ENCODE measurements around the gene ARR3.
"Not testable (repeated sequence)": the region's sequence is repeated elsewhere in the genome, so short reads cannot be mapped to it uniquely, and the experiment has no call there.

ARR3 gene

DNA sequence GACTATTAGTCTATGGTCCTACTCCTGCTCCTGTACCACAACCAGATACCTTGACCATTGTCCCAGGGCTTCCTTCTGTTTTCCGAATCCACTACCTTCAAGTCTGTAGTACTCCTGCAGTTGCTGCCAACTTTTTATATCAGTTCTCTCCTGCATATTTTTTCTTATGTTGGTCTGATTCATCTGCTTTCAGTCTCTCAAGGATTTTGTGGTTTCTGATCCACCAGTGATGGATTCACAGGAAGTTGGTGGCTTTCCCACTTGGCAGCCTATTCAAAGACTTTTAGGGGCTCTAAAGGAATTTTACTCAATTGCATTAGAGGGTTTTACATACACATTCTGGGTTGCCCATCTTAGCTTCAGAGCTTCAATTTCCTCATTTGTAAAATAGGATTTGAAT lies 45.4 kb downstream of the ARR3 start:
- H3K4me3 ChIP-seq (ENCODE audit: low read depth, low read length) = no peak overlapping the region
- no peaks in the 10 kb centered on the region for H3K27me3 ChIP-seq
- H3K4me1 ChIP-seq = no peaks in the 10 kb centered on the region
- peaks cover 2% of the 10 kb centered on the region; the same call in 1 of the 2 replicates for H3K36me3 ChIP-seq
- H3K9me3 ChIP-seq = no peaks in the 10 kb centered on the region
- TF ChIP-seq CTCF (IDR thresholded peaks at IDR 0.05; ENCODE audit: low read depth, low read length) = no peak
- no peak for DNase-seq

- Histone ChIP-seq H3K36me3 (no peaks in the 10 kb centered on the region), H3K4me1 (no peaks in the 10 kb centered on the region), H3K4me3 (ENCODE audit: low read depth, low read length) (no peak overlapping the region), H3K9me3 (no peaks in the 10 kb centered on the region), H3K27me3 (no peaks in the 10 kb centered on the region)
- DNase-seq = no peak
- no peak for TF ChIP-seq CTCF (IDR thresholded peaks at IDR 0.05; ENCODE audit: low read depth, low read length)
Observed at GRCh38 chrX:70322784-70323183, 54.6 kb downstream of the ARR3 start.

GRCh38 chrX:70323628-70324027 lies 55.5 kb downstream of the ARR3 start:
- H3K4me1 ChIP-seq; H3K36me3 ChIP-seq; H3K4me3 ChIP-seq (ENCODE audit: low read depth, low read length); H3K27me3 ChIP-seq; DNase-seq; H3K9me3 ChIP-seq: not testable (repeated sequence)

GRCh38 chrX:70324326-70324725 lies 56.2 kb downstream of the ARR3 start:
- H3K4me1 ChIP-seq = no peaks in the 10 kb centered on the region
- H3K9me3 ChIP-seq = no peaks in the 10 kb centered on the region
- no peaks in the 10 kb centered on the region for H3K27me3 ChIP-seq
- no peak for TF ChIP-seq CTCF (IDR thresholded peaks at IDR 0.05; ENCODE audit: low read depth, low read length)
- H3K36me3 ChIP-seq = no peaks in the 10 kb centered on the region
- DNase-seq = no peak
- H3K4me3 ChIP-seq (ENCODE audit: low read depth, low read length) = no peak overlapping the region

- TF ChIP-seq CTCF (IDR thresholded peaks at IDR 0.05; ENCODE audit: low read depth, low read length) = no peak
- no peak for DNase-seq
- no peak overlapping the region for H3K4me3 ChIP-seq (ENCODE audit: low read depth, low read length)
- no peaks in the 10 kb centered on the region for H3K9me3 ChIP-seq
- H3K36me3 ChIP-seq = no peaks in the 10 kb centered on the region
- H3K4me1 ChIP-seq = no peaks in the 10 kb centered on the region
- H3K27me3 ChIP-seq = no peaks in the 10 kb centered on the region
Observed at GRCh38 chrX:70331161-70331560, 63.0 kb downstream of the ARR3 start.
